NCI-H1930 (cell line): Measurements from ENCODE around the gene PRR23E.

Experiments used
- DNase-seq, 2 experiments: peaks; one replicate each; lab custom pipeline; 2025; lab: John Stamatoyannopoulos, UW

The PRR23E gene

GRCh38 chr3:127165036-127165435, 27.9 kb upstream of the PRR23E start:
- DNase-seq = no peak

GRCh38 chr3:127165694-127166485, 27.0 kb upstream of the PRR23E start:
- DNase-seq = no peak

- no peak for DNase-seq
Observed at GRCh38 chr3:127166501-127167065, 26.3 kb upstream of the PRR23E start.

- no peak for DNase-seq
Observed at GRCh38 chr3:127167315-127168043, 25.5 kb upstream of the PRR23E start.

- DNase-seq = no peak
Observed at GRCh38 chr3:127168271-127168670, 24.7 kb upstream of the PRR23E start.

GRCh38 chr3:127170814-127171213, 22.1 kb upstream of the PRR23E start:
- DNase-seq = no peak

GRCh38 chr3:127171320-127171719, 21.6 kb upstream of the PRR23E start:
- no peak for DNase-seq

GRCh38 chr3:127171721-127172120, 21.2 kb upstream of the PRR23E start:
- DNase-seq = no peak

- no peak for DNase-seq
Observed at GRCh38 chr3:127172211-127172610, 20.7 kb upstream of the PRR23E start.

- DNase-seq = no peak
Observed at GRCh38 chr3:127172781-127173515, 20.0 kb upstream of the PRR23E start.

GRCh38 chr3:127173516-127174166, 19.3 kb upstream of the PRR23E start:
- no peak for DNase-seq

GRCh38 chr3:127174284-127174683, 18.6 kb upstream of the PRR23E start:
- no peak for DNase-seq

- DNase-seq = no peak
Observed at GRCh38 chr3:127174715-127175140, 18.2 kb upstream of the PRR23E start.

- DNase-seq = no peak
Observed at GRCh38 chr3:127175272-127175671, 17.7 kb upstream of the PRR23E start.

- DNase-seq = no peak
Observed at GRCh38 chr3:127177226-127177625, 15.7 kb upstream of the PRR23E start.

- DNase-seq = no peak
Observed at GRCh38 chr3:127180859-127181258, 12.1 kb upstream of the PRR23E start.

- no peak for DNase-seq
Observed at GRCh38 chr3:127182431-127182830, 10.5 kb upstream of the PRR23E start.

- no peak for DNase-seq
Observed at GRCh38 chr3:127182848-127183714, 9.8 kb upstream of the PRR23E start.

- DNase-seq = no peak
Observed at GRCh38 chr3:127183931-127184869, 8.7 kb upstream of the PRR23E start.

GRCh38 chr3:127184870-127185216, 8.1 kb upstream of the PRR23E start:
- DNase-seq = no peak
